AG04450 (cell line): ENCODE data around the gene RSAD2. TPM values are rescaled to one million over a fixed set of nuclear protein-coding genes. Genes with fewer than 3 reads are reported as not detected.

Source experiments
- CTCF ChIA-PET: fragments of 300-600, 350-600 bp; formaldehyde crosslinking; extraction: SDS; loops from one replicate; lab custom pipeline; 2022; ENCODE audit warnings: antibody characterized with exemption, inconsistent platforms; lab: Charles Lee
- POLR2A ChIA-PET: fragments of 350-600 bp; formaldehyde crosslinking; extraction: SDS; loops from one replicate; lab custom pipeline; 2021; ENCODE audit warnings: antibody characterized with exemption, inconsistent platforms; lab: Yijun Ruan, JAX
- DNase-seq: peaks from one replicate; pipeline ENCODE4 v3.0.0-alpha.2; 2011; ENCODE audit warnings: low read depth, low spot score
- H3K27ac ChIP-seq: one replicate; pipeline ENCODE4 v1.5.1; 2012; ENCODE audit warnings: low read depth, low read length, control low read depth
- H3K27me3 ChIP-seq: one replicate; pipeline ENCODE4 v1.6.0; 2012; ENCODE audit warnings: low read length; ENCODE audit not compliant: control insufficient read depth, insufficient read depth
- H3K4me3 ChIP-seq: 2 replicates; pipeline ENCODE4 v1.5.1; 2011; ENCODE audit warnings: mild to moderate bottlenecking, low read depth, low read length, control low read depth
- H3K9me3 ChIP-seq: 2 replicates; pipeline ENCODE4 v1.5.1; 2012; ENCODE audit warnings: low read length; ENCODE audit not compliant: control insufficient read depth, insufficient read depth
- CTCF ChIP-seq: IDR thresholded peaks from 2 replicates; pipeline ENCODE4 v1.5.1; 2011; ENCODE audit warnings: low read depth, low read length, control low read depth, inconsistent platforms
- polyA plus RNA-seq: library from polyadenylated mRNA; depleted of rRNA; stranded (reverse); fragments of >200 nt; gene quantifications from 2 replicates; pipeline ENCODE4 v1.2.3, GENCODE V29; 2011

Gene RSAD2
- polyA plus RNA-seq, 1 experiment = not detected

- CTCF ChIA-PET = no interaction called here
- DNase-seq = no peak
- Histone ChIP-seq H3K9me3 (peaks cover 4% of the 10 kb centered on the region), H3K27me3 (no peaks in the 10 kb centered on the region), H3K4me3 (no peak overlapping the region), H3K27ac (no peak overlapping the region)
- TF ChIP-seq CTCF = no peak
- POLR2A ChIA-PET = no interaction called here
These were observed 63.2 kb downstream of the RSAD2 start for GRCh38 chr2:6940820-6941219.

- no peak overlapping the region for H3K4me3 ChIP-seq
- peaks cover 4% of the 10 kb centered on the region for H3K9me3 ChIP-seq
- H3K27ac ChIP-seq = no peak overlapping the region
- TF ChIP-seq CTCF = no peak
- no peak for DNase-seq
- POLR2A ChIA-PET = no interaction called here
- CTCF ChIA-PET = no interaction called here
- no peaks in the 10 kb centered on the region for H3K27me3 ChIP-seq
These were observed 63.9 kb downstream of the RSAD2 start for GRCh38 chr2:6941299-6942046.

GRCh38 chr2:6942848-6943247 lies 65.3 kb downstream of the RSAD2 start:
- Histone ChIP-seq H3K9me3 (peaks cover 4% of the 10 kb centered on the region), H3K4me3 (no peak overlapping the region), H3K27me3 (no peaks in the 10 kb centered on the region), H3K27ac (no peak overlapping the region)
- DNase-seq = no peak
- ChIA-PET POLR2A (no interaction called here), CTCF (no interaction called here)
- no peak for TF ChIP-seq CTCF

- H3K4me3 ChIP-seq = no peak overlapping the region
- DNase-seq = no peak
- H3K27me3 ChIP-seq = no peaks in the 10 kb centered on the region
- ChIA-PET POLR2A (no interaction called here), CTCF (no interaction called here)
- no peak for TF ChIP-seq CTCF
- H3K27ac ChIP-seq = no peak overlapping the region
- peaks cover 4% of the 10 kb centered on the region for H3K9me3 ChIP-seq
These were observed 65.9 kb downstream of the RSAD2 start for GRCh38 chr2:6943523-6943922.

GRCh38 chr2:6943971-6944370 lies 66.4 kb downstream of the RSAD2 start:
- POLR2A ChIA-PET = no interaction called here
- peaks cover 4% of the 10 kb centered on the region for H3K9me3 ChIP-seq
- no peak for DNase-seq
- no peak overlapping the region for H3K4me3 ChIP-seq
- H3K27ac ChIP-seq = no peak overlapping the region
- no peak for TF ChIP-seq CTCF
- H3K27me3 ChIP-seq = no peaks in the 10 kb centered on the region
- CTCF ChIA-PET = no interaction called here
